ENCODE results near the gene FNTB. TPM values are rescaled to one million over a fixed set of nuclear protein-coding genes. Genes with fewer than 3 reads are reported as not detected.

Gene FNTB
- total and polyA plus RNA-seq, 9 of the 15 experiments (the other 6 are each of a cell fraction or from before 2014, with no cell fraction given) = 6.9 to 23.2 (median 12.2) TPM

GRCh38 chr14:65006261-65006721 lies 19.6 kb downstream of the FNTB start:
- no TSS peak for BruUV-seq (replicated peaks)
- H4K20me1 ChIP-seq (replicated peaks; ENCODE audit: control insufficient read depth, insufficient read depth, low read length) = no peaks in the 10 kb centered on the region
- ChIA-PET CTCF (ENCODE audit: low intra/inter-chr PET ratio) (interaction anchor here (0.7 kb wide), 1 partner anchor 42 kb away, joined by 3 read pairs; no protein-coding TSS in a partner anchor), POLR2A (interaction anchor here (1.1 to 1.3 kb wide), 2 partner anchors 10 to 13 kb away, joined by 3 read pairs; no protein-coding TSS in a partner anchor)
- H2AFZ ChIP-seq (ENCODE audit: low read depth, low read length) = no peak overlapping the region
- no peak overlapping the region for H3K4me2 ChIP-seq (ENCODE audit: insufficient read depth, low read length)
- ATAC-seq (no peak), FAIRE-seq (no peak), DNase-seq (ENCODE audit: extremely low read depth in 1 of 4, low spot score in 3 of 4) (peak in 3 of 4 experiments; percentile 21 to 42 (median 29))
- no peaks in the 10 kb centered on the region for H3K27me3 ChIP-seq (ENCODE audit: control insufficient read depth in 2 of 2, insufficient read depth in 2 of 2, low read length in 2 of 2)
- in situ Hi-C loops (cut with MboI) = no loop called here
- peaks cover 17% of the 10 kb centered on the region; the same call in 2 of the 3 replicates for H3K36me3 ChIP-seq (ENCODE audit: control insufficient read depth, insufficient read depth, low read length)
- H3K9me1 ChIP-seq (ENCODE audit: control insufficient read depth, insufficient read depth, low read length) = no peaks in the 10 kb centered on the region
- peaks cover 0 to 6% of the 10 kb centered on the region in 2 experiments; a peak in 2 of 5 replicates for H3K4me1 ChIP-seq (replicated peaks in 1 of 2; ENCODE audit: control insufficient read depth in 2 of 2, insufficient read depth in 2 of 2, low read length in 2 of 2)
- H3K9ac ChIP-seq (ENCODE audit: insufficient read depth in 1 of 2, low read depth in 2 of 2, low read length in 2 of 2) = no peak overlapping the region
- H3K27ac ChIP-seq (ENCODE audit: extremely low read depth, low read depth, low read length) = no peak overlapping the region; the same call in 2 of the 3 replicates
- no peaks in the 10 kb centered on the region for H3K9me3 ChIP-seq (replicated peaks; ENCODE audit: control insufficient read depth, insufficient read depth, low read depth, low read length)
- H3K4me3 ChIP-seq = no peak overlapping the region
- peaks cover 5% of the 10 kb centered on the region for H3K79me2 ChIP-seq (ENCODE audit: control insufficient read depth, insufficient read depth, low read length)
- TF ChIP-seq NFE2 (IDR thresholded peaks at IDR 0.05; ENCODE audit: low read depth) = peak; percentile 47; the same call in 1 of the 2 replicates
- peak; percentile 85 for TF ChIP-seq ATF3 (IDR thresholded peaks at IDR 0.05)
- TF ChIP-seq ATF3 (CRISPR knock-in tag; conservative IDR thresholded peaks at IDR 0.05) = no peak
- no peak for TF ChIP-seq SUPT5H (IDR thresholded peaks at IDR 0.05)
- TF ChIP-seq FOS (IDR thresholded peaks at IDR 0.05; ENCODE audit: extremely low read depth, insufficient read length) = peak; percentile 26
- TF ChIP-seq ARID1B (IDR thresholded peaks at IDR 0.05) = peak; percentile 42; the same call in 1 of the 2 replicates
- TF ChIP-seq FOSL1 (tag; conservative IDR thresholded peaks at IDR 0.05) = peak; percentile 72
- peak; percentile 2; the same call in 1 of the 2 replicates for TF ChIP-seq MAFF (IDR thresholded peaks at IDR 0.05; ENCODE audit: low read length)
- TF ChIP-seq JUN (IDR thresholded peaks at IDR 0.05; ENCODE audit: borderline replicate concordance, low read depth, low read length) = peak; percentile 59; the same call in 1 of the 2 replicates
- TF ChIP-seq JUN (CRISPR knock-in tag; IDR thresholded peaks at IDR 0.05; ENCODE audit: borderline replicate concordance) = no peak
- TF ChIP-seq JUND (IDR thresholded peaks at IDR 0.05; ENCODE audit: borderline replicate concordance, low read depth, low read length) = peak; percentile 73
- TF ChIP-seq JUND (tag; IDR thresholded peaks at IDR 0.05; ENCODE audit: borderline replicate concordance, low read depth, low read length) = peak; percentile 65; the same call in 2 of the 3 replicates
- TF ChIP-seq SMARCE1 (IDR thresholded peaks at IDR 0.05) = 0 out of 2 replicates have a peak, but pooled peaks have one; percentile 41
- no peak for TF ChIP-seq FOXA3 (CRISPR knock-in tag; conservative IDR thresholded peaks at IDR 0.05 in 1 of 2, IDR thresholded peaks at IDR 0.05 in 1 of 2)
- TF ChIP-seq ELF2 (CRISPR knock-in tag; IDR thresholded peaks at IDR 0.05) = no peak
- no peak for TF ChIP-seq ZNF23 (CRISPR knock-in tag; IDR thresholded peaks at IDR 0.05)
- peak; percentile 66; the same call in 1 of the 2 replicates for TF ChIP-seq SMARCA4 (IDR thresholded peaks at IDR 0.05)
- TF ChIP-seq DPF2 (IDR thresholded peaks at IDR 0.05) = peak; percentile 60; the same call in 1 of the 2 replicates
- WGBS (ENCODE audit: insufficient coverage, low coverage, missing lambda C conversion rate) = 47% methylated on average over 6 of the region's 6 CpGs
- intact Hi-C loops (cut with micrococcal nuclease) = no loop called here

All from K562 (cell line).